HUES64 (cell line): ENCODE data around the gene TMEM63C.

Experiments
- H3K27ac ChIP-seq: 2 replicates; pipeline ENCODE4 v1.7.0; 2013; ENCODE audit warnings: low read depth, low read length, inconsistent platforms
- H3K27me3 ChIP-seq: 2 replicates; pipeline ENCODE4 v1.6.1; 2013; ENCODE audit warnings: mild to moderate bottlenecking, low read length; ENCODE audit not compliant: insufficient read depth
- H3K36me3 ChIP-seq: 2 replicates; pipeline ENCODE4 v1.6.1; 2013; ENCODE audit warnings: mild to moderate bottlenecking, low read length; ENCODE audit not compliant: insufficient read depth
- H3K4me1 ChIP-seq: 2 replicates; pipeline ENCODE4 v1.6.1; 2013; ENCODE audit warnings: mild to moderate bottlenecking, low read length, moderate library complexity; ENCODE audit not compliant: insufficient read depth
- H3K4me3 ChIP-seq: 2 replicates; pipeline ENCODE4 v1.5.1; 2013; ENCODE audit warnings: mild to moderate bottlenecking, low read length, moderate library complexity
- H3K9ac ChIP-seq: 2 replicates; pipeline ENCODE4 v1.6.1; 2013; ENCODE audit warnings: mild to moderate bottlenecking, low read depth, low read length
- H3K9me3 ChIP-seq: 2 replicates; pipeline ENCODE4 v1.6.1; 2013; ENCODE audit warnings: low read depth, low read length; ENCODE audit not compliant: insufficient read depth
- WGBS: fragments of 150-250, 120-280 bp; methylation state at CpG from one replicate; pipeline ENCODE4 v1.1.7; 2013; ENCODE audit warnings: missing lambda C conversion rate; 5-methylcytosine and 5-hydroxymethylcytosine counted together

Gene TMEM63C

DNA sequence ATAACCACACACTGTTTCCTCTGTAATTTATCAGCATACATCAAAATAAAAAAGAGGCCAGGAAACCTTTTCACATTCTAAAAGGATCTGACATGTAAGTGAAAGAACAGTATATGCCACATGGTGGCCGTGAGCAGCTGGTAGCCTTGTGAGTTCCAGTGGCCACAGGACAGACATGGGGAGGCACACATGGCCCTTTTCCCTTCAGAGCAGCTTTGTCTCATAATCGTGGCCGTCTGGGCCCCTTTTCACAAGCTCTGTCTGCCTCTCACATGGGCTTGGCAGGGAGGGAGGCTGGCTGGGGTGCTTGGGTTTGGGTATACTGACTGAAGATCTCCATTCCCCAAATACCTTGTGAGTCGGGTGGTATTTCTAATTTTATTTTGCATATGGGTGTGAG lies 38.5 kb upstream of the TMEM63C start:
- H3K9me3 ChIP-seq, result no peaks in the 10 kb centered on the region
- H3K27ac ChIP-seq, result peak overlapping the region; percentile 24; the same call in 1 of the 2 replicates
- WGBS, result 16% methylated on average over 4 of the region's 4 CpGs
- H3K4me1 ChIP-seq, result peaks cover 49% of the 10 kb centered on the region
- H3K4me3 ChIP-seq, result peak overlapping the region; percentile 55
- no peak overlapping the region for H3K9ac ChIP-seq
- H3K36me3 ChIP-seq, result peaks cover under 1% of the 10 kb centered on the region; the same call in 1 of the 2 replicates
- peaks cover 59% of the 10 kb centered on the region for H3K27me3 ChIP-seq

DNA sequence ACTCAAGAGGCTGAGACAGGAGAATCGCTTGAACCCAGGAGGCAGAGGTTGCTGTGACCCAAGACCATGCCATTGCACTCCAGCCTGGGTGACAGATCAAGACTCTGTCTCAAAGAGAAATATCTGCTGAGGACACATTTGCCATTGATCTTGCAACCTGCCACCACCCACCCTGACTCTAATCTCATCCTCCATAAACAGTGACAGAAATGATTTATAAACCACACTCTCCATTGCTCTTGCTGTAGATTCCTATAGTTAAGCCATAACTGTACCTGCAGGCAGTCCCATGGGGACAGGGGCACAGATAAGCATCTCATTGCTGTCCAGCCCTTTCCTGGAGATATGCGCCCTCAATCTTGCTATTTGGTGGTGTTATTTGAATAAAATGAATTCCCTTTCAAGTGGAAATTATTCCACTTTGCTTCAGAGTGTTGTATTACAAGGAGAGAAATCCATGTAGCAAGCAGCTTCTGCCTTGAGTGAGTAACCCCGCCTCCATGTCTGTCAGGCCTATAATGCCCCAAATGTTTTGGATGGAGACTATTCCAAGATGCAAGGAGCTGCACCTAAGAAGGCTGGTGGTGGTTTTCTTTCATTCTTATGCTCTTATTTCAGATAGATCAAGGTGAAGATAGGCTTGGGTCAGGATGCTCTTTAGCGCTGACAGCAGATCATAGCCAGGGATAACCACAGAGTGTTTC lies 37.0 kb upstream of the TMEM63C start:
- Histone ChIP-seq H3K9ac (no peak overlapping the region), H3K36me3 (no peaks in the 10 kb centered on the region), H3K4me1 (peaks cover 49% of the 10 kb centered on the region), H3K27ac (no peak overlapping the region), H3K9me3 (no peaks in the 10 kb centered on the region), H3K27me3 (peaks cover 53% of the 10 kb centered on the region), H3K4me3 (no peak overlapping the region)
- 92% methylated on average over 4 of the region's 4 CpGs for WGBS

- no peak overlapping the region for H3K9ac ChIP-seq
- no peak overlapping the region for H3K27ac ChIP-seq
- H3K4me1 ChIP-seq, result peaks cover 46% of the 10 kb centered on the region
- H3K9me3 ChIP-seq, result no peaks in the 10 kb centered on the region
- H3K4me3 ChIP-seq, result no peak overlapping the region
- WGBS, result 35% methylated on average over 10 of the region's 10 CpGs
- peaks cover 39% of the 10 kb centered on the region; the same call in 1 of the 2 replicates for H3K27me3 ChIP-seq
- H3K36me3 ChIP-seq, result no peaks in the 10 kb centered on the region
These were observed 35.4 kb upstream of the TMEM63C start for GRCh38 chr14:77145975-77146740.

DNA sequence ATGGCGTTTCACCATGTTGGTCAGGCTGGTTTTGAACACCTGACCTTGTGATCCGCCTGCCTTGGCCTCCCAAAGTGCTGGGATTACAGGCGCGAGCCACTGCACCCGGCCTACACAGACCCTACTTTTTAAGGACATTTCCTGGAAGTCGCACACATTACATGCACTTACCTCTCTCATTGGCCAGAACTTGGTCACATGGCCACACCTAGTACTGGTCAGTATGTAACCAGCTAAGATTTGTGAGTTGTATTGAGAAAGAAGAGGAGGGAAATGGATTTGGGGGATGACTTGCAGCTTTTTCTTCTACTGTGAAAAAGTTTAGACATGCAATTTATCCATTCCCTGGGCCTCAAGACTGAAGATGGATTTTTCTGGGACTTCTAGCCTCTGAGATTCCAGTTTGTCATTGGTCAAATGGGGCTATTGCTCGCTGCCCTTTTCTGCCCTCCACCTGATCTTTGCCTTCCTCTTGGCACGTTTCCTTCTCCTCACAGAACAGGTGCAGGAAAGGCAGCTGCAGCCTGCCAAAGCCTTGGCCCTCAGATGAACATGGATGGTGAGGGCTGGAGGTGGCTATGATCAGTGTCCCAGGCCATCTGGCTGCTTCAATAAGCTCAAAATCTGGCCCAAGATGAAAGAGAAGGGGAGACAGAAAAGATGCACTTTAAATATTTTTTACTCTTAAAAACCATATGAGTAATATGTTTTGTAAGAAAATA lies 32.9 kb upstream of the TMEM63C start:
- H3K9me3 ChIP-seq, result no peaks in the 10 kb centered on the region
- peaks cover 17% of the 10 kb centered on the region; the same call in 1 of the 2 replicates for H3K27me3 ChIP-seq
- WGBS, result 86% methylated on average over 8 of the region's 8 CpGs

DNA sequence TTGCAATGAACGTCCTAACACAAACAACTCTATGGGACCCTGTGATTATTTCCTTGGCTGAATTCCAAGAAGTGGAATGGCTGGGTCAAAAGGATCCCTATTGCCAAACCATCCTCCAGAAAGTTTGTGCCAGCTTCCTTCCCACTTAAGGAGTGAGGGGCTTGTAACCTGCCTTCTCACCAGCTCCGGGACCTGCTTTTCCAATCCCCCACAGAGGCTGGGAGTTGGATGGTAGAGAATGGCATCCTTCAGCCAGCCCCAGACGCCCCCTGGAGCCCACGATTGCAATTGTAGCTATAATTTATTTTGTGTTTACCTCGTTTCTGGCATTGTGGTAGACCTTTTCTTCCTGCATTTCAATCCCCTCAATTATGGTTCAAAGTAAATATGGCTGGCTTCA lies 30.4 kb upstream of the TMEM63C start:
- Histone ChIP-seq H3K9ac (no peak overlapping the region), H3K4me3 (no peak overlapping the region), H3K4me1 (peaks cover 9% of the 10 kb centered on the region; the same call in 1 of the 2 replicates), H3K27me3 (no peaks in the 10 kb centered on the region), H3K36me3 (no peaks in the 10 kb centered on the region), H3K27ac (no peak overlapping the region), H3K9me3 (no peaks in the 10 kb centered on the region)
- 85% methylated on average over 1 of the region's 5 CpGs for WGBS

More for the DNA sequence above, 32.9 kb upstream of the TMEM63C start:
- Histone ChIP-seq H3K9ac (no peak overlapping the region), H3K27ac (no peak overlapping the region), H3K4me3 (no peak overlapping the region), H3K4me1 (peaks cover 33% of the 10 kb centered on the region), H3K36me3 (no peaks in the 10 kb centered on the region)

DNA sequence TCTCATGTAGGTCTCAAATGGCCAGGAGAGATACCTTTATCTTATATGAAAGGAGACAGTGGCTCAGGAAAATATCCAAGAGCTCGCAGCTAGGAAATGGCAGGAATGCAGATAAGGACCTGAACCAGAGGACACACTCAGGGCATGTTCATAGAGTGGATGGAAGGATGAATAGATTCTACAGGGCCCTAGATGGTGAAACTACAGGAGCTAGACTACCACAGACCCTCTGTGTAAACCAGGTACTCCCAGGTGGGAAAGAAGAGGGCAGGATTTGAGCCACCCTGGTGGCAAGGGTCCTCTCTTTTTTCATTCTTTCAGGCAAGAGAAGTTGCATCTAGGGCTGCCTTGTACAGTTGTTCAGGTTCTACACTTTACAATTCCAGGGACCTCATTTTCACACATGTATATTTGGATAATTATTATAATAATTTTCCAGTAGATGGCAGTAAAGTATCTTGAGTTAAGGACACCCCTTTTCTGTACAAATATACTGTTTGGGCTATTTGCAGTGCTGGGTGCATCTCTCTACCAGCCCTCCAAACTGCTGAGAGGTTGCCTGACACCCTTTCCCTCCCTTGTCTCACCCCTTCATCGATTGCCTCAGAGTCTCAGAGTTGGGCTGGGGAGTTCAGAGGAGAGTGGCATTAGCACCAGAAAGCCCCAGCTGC lies 29.5 kb upstream of the TMEM63C start:
- 47% methylated on average over 2 of the region's 2 CpGs for WGBS
- no peaks in the 10 kb centered on the region for H3K36me3 ChIP-seq
- 0 out of 2 replicates have a peak, but pooled peaks cover 4% of the 10 kb centered on the region for H3K4me1 ChIP-seq
- no peaks in the 10 kb centered on the region for H3K9me3 ChIP-seq
- no peak overlapping the region for H3K27ac ChIP-seq
- H3K9ac ChIP-seq, result no peak overlapping the region
- no peaks in the 10 kb centered on the region for H3K27me3 ChIP-seq
- H3K4me3 ChIP-seq, result no peak overlapping the region

- H3K36me3 ChIP-seq, result no peaks in the 10 kb centered on the region
- H3K9me3 ChIP-seq, result no peaks in the 10 kb centered on the region
- no peak overlapping the region for H3K9ac ChIP-seq
- no peak overlapping the region for H3K4me3 ChIP-seq
- WGBS, result 90% methylated on average over 3 of the region's 3 CpGs
- peaks cover 16% of the 10 kb centered on the region for H3K4me1 ChIP-seq
- no peaks in the 10 kb centered on the region for H3K27me3 ChIP-seq
- no peak overlapping the region for H3K27ac ChIP-seq
These were observed 27.8 kb upstream of the TMEM63C start for GRCh38 chr14:77153802-77154201.

DNA sequence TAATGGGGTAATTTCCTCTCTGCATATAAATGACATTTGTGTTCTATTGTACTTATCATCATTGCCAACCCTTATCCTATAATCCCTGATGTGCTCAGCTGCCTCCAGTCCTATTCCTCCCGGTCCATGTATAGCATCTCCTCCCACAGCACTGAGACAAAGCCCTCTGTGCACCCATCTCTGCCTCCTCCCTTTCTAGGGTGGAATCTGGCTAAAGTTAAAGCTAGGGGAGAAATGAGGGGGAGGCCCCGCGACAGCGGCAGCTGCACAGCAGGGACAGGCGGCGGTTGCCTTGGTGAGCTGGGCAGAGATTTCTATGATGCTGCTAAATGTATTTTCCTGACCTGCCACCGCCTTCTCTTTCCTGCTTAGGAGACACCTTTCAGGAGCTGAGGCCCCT lies 27.2 kb upstream of the TMEM63C start:
- Histone ChIP-seq H3K27ac (no peak overlapping the region), H3K9ac (no peak overlapping the region), H3K9me3 (no peaks in the 10 kb centered on the region), H3K4me1 (peaks cover 20% of the 10 kb centered on the region), H3K36me3 (no peaks in the 10 kb centered on the region), H3K4me3 (no peak overlapping the region), H3K27me3 (no peaks in the 10 kb centered on the region)
- 85% methylated on average over 7 of the region's 7 CpGs for WGBS

DNA sequence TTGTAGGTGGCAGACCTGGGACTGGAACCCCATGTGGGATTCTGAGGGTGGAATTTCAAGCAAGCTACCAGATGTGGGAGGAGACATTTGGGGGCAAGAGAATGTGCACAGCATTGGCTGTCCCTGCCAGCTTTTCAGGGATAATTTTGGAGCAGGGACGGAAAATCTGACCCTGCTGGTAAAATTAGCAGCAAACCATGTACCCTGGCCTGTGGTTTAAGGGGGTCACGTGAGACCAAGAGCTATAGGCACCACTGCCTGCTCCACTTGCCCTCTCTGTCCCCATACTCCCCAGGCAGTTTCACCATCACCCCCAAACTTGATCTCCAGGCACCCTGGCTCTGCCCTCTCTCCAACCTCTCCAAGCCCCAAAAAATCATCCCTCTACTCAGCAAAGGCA lies 26.5 kb upstream of the TMEM63C start:
- no peaks in the 10 kb centered on the region for H3K9me3 ChIP-seq
- H3K4me1 ChIP-seq, result peaks cover 20% of the 10 kb centered on the region
- no peak overlapping the region for H3K27ac ChIP-seq
- 93% methylated on average over 2 of the region's 2 CpGs for WGBS
- H3K27me3 ChIP-seq, result no peaks in the 10 kb centered on the region
- no peaks in the 10 kb centered on the region for H3K36me3 ChIP-seq
- H3K9ac ChIP-seq, result no peak overlapping the region
- H3K4me3 ChIP-seq, result no peak overlapping the region

DNA sequence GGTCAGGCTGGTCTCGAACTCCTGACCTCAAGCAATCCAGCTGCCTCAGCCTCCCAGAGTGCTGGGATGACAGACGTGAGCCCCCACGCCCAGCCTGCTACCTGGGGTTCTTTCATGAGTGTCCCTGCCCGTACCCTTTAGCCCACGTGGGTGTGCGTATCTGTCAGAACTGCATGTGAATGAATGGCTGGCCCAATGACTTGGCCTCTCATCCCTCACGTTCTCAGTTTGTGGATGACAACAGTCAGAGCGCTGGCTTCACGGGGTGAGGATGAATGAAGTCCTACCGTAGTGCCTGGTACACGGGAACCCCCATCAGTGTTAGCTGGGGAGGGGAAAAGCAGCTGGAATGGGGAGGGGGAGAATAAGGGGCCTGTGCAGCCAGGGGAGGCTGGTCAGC lies 23.9 kb upstream of the TMEM63C start:
- Histone ChIP-seq H3K36me3 (no peaks in the 10 kb centered on the region), H3K27ac (no peak overlapping the region), H3K9me3 (no peaks in the 10 kb centered on the region), H3K4me3 (no peak overlapping the region), H3K9ac (no peak overlapping the region), H3K27me3 (no peaks in the 10 kb centered on the region), H3K4me1 (peaks cover 16% of the 10 kb centered on the region)
- 57% methylated on average over 11 of the region's 11 CpGs for WGBS
